Activated CD4-positive, CD25-positive, alpha-beta regulatory T cell treated with anti-CD3 and anti-CD28 coated beads, Interleukin-2, amount 50 U/mL, for 72 hours (primary cell): ENCODE results near the gene FHOD3.

Source experiments
- DNase-seq: peaks from one replicate; pipeline ENCODE4 v3.0.0; 2021

The FHOD3 gene

GRCh38 chr18:36602620-36603019, 305.1 kb downstream of the FHOD3 start:
- no peak for DNase-seq

- DNase-seq, result no peak
Measured at GRCh38 chr18:36608107-36608506, 310.6 kb downstream of the FHOD3 start.

- no peak for DNase-seq
Measured at GRCh38 chr18:36610258-36610657, 312.7 kb downstream of the FHOD3 start.

GRCh38 chr18:36610661-36611060, 313.1 kb downstream of the FHOD3 start:
- DNase-seq, result no peak

- DNase-seq, result no peak
Measured at GRCh38 chr18:36613069-36613468, 315.6 kb downstream of the FHOD3 start.

GRCh38 chr18:36613810-36614209, 316.3 kb downstream of the FHOD3 start:
- DNase-seq, result no peak

GRCh38 chr18:36620788-36621187, 323.3 kb downstream of the FHOD3 start:
- no peak for DNase-seq

GRCh38 chr18:36622610-36623009, 325.1 kb downstream of the FHOD3 start:
- DNase-seq, result no peak

- no peak for DNase-seq
Measured at GRCh38 chr18:36623091-36623490, 325.6 kb downstream of the FHOD3 start.

GRCh38 chr18:36623681-36624190, 326.2 kb downstream of the FHOD3 start:
- DNase-seq, result no peak

GRCh38 chr18:36624451-36625167, 327.1 kb downstream of the FHOD3 start:
- DNase-seq, result no peak

GRCh38 chr18:36625386-36625785, 327.9 kb downstream of the FHOD3 start:
- DNase-seq, result no peak

- DNase-seq, result no peak
Measured at GRCh38 chr18:36627637-36628036, 330.1 kb downstream of the FHOD3 start.

GRCh38 chr18:36628435-36629137, 331.1 kb downstream of the FHOD3 start:
- no peak for DNase-seq

GRCh38 chr18:36629138-36629530, 331.6 kb downstream of the FHOD3 start:
- DNase-seq, result no peak

GRCh38 chr18:36629836-36630235, 332.3 kb downstream of the FHOD3 start:
- no peak for DNase-seq

GRCh38 chr18:36630917-36631316, 333.4 kb downstream of the FHOD3 start:
- DNase-seq, result no peak

GRCh38 chr18:36633961-36634412, 336.5 kb downstream of the FHOD3 start:
- no peak for DNase-seq

GRCh38 chr18:36634573-36635216, 337.2 kb downstream of the FHOD3 start:
- DNase-seq, result no peak

GRCh38 chr18:36635414-36636096, 338.0 kb downstream of the FHOD3 start:
- no peak for DNase-seq

- DNase-seq, result no peak
Measured at GRCh38 chr18:36636237-36636817, 338.8 kb downstream of the FHOD3 start.

- DNase-seq, result no peak
Measured at GRCh38 chr18:36638224-36638623, 340.7 kb downstream of the FHOD3 start.
